Testis (tissue), 2 donors: ENCODE data around the gene CFDP1.

Source experiments
- CTCF ChIP-seq, 3 experiments: fragments of 450-650 bp in 2 of 3; fragments of 200-600 bp in 1 of 3; sonication (generic) in 1 of 3; IDR thresholded peaks; one replicate each; pipeline ENCODE4 v1.5.1; 2016 to 2019; ENCODE audit warnings: antibody characterized with exemption in 3 of 3, mild to moderate bottlenecking in 2 of 3, moderate library complexity in 1 of 3
- POLR2A ChIP-seq: fragments of 450-650 bp; IDR thresholded peaks from one replicate; pipeline ENCODE4 v1.6.1; 2017; ENCODE audit warnings: antibody characterized with exemption, mild to moderate bottlenecking, moderate library complexity

DNA sequence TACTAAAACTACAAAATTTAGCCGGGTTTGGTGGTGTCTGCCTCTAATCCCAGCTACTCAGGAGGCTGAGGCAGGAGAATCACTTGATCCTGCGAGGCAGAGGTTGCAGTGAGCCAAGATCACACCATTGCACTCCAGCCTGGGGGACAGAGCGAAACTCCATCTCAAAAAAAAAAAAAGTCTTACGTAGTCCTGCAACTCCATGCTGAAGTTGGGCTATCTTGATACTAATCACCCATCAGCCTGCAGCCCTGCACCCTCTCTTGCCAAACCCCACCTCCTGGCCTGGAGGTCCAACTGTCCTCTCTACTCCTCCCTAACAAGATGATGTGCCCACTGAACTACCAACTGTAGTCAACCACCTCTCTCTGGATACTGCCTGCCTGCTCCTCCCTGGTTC is 26.4 kb upstream of the CFDP1 start:
- TF ChIP-seq POLR2A (no peak), CTCF (IDR thresholded peaks at IDR 0.05) (no peak)
